Cardiac fibroblast (primary cell): Measurements from ENCODE around the gene ERFE.

Experiments used
- DNase-seq, 2 donors: peaks; one replicate each; pipeline versions ENCODE4 v3.0.0 to v3.0.0-alpha.2; 2010; ENCODE audit warnings: low read depth in 2 of 2
- H3K4me3 ChIP-seq, 2 donors: replicated peaks in 1 of 2; 1 replicate in 1 of 2; 2 replicates in 1 of 2; pipeline ENCODE4 v1.5.1; 2011; ENCODE audit warnings: low read depth in 2 of 2, low read length in 2 of 2, mild to moderate bottlenecking in 2 of 2, moderate library complexity in 1 of 2
- TF ChIP-seq, protein P1 (sequence below): IDR thresholded peaks from one replicate; pipeline ENCODE4 v1.5.1; 2011; ENCODE audit warnings: low read depth, mild to moderate bottlenecking, low read length, inconsistent platforms

ERFE gene

DNA sequence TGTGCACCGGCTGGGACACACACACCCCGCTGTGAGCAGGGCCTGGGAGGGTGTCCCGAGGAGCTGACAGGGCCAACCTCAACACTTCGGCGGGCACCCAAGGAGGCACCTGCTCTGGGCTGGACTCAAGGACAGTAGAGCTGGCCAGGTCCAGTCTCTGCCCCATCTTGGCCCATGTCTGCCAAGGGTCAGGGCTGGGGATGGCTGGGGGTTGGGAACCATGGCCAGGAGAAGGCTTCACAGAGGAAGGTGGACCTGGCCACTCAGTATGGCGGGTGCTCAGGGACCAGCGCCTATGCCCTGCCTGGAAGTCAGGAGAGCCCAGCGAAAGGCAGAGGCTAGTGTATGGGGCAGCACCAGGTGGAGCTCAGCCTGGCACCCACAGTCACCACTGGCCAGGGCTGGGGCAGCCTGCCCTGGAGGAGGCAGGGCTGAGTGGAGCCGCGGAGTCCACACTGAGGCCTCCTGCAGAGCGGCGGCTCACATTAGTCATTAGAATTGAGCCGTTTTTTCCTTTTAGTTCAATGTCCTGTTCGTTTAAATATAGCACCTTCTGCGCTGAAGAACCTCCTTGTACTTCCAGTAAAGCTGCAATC lies 4.2 kb downstream of the ERFE start:
- peak in 1 of 2 donors; percentile 43 for DNase-seq

DNA sequence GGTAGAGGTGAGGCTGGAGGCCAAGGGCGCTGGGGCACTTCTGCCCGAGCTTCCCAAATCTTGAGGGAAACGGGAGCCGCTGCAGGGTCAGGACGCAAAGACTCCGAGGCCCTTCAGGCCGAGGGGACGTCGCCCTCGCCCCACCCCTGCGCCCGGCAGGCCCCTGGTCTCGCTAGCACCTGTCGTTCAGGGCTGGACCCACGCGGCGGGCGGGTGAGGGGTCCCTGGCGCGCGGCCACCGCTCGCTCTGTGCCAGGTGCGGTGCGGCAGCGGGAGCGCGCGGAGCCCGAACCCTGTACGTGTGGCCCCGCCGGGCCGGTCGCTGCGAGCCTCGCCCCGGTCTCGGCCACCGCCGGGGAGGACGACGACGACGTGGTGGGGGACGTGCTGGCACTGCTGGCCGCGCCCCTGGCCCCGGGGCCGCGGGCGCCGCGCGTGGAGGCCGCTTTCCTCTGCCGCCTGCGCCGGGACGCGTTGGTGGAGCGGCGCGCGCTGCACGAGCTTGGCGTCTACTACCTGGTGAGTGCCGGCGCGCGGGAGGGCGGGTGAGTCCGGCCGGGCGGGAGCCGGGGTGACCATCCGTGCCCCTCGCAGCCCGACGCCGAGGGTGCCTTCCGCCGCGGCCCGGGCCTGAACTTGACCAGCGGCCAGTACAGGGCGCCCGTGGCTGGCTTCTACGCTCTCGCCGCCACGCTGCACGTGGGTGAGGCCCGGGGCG lies 4.9 kb downstream of the ERFE start:
- DNase-seq = no peak
- H3K4me3 ChIP-seq = no peak overlapping the region
- TF ChIP-seq, protein P1, sequence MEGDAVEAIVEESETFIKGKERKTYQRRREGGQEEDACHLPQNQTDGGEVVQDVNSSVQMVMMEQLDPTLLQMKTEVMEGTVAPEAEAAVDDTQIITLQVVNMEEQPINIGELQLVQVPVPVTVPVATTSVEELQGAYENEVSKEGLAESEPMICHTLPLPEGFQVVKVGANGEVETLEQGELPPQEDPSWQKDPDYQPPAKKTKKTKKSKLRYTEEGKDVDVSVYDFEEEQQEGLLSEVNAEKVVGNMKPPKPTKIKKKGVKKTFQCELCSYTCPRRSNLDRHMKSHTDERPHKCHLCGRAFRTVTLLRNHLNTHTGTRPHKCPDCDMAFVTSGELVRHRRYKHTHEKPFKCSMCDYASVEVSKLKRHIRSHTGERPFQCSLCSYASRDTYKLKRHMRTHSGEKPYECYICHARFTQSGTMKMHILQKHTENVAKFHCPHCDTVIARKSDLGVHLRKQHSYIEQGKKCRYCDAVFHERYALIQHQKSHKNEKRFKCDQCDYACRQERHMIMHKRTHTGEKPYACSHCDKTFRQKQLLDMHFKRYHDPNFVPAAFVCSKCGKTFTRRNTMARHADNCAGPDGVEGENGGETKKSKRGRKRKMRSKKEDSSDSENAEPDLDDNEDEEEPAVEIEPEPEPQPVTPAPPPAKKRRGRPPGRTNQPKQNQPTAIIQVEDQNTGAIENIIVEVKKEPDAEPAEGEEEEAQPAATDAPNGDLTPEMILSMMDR = no peak

More for the DNA sequence above, 4.2 kb downstream of the ERFE start:
- TF ChIP-seq, protein P1 = no peak
- H3K4me3 ChIP-seq = no peak overlapping the region

DNA sequence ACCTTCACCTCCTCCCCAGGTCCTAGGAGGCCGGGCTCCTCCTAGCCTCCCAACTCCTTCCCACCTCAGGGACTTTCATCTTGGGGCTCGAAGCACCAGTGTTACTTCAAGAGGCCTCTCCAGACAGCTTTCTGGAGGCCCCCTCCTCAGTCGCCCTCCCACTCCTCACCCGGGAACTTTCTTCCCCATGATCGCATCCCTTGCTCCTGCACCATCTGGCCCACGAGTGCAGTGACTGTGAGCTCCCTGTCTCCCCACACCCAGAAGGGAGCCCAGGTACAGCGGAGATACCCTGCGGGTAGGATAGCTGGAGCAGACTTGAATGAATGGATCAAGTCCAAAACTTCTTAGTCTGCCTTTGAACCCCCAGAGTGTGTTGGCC lies 6.1 kb downstream of the ERFE start:
- H3K4me3 ChIP-seq = no peak overlapping the region
- TF ChIP-seq, protein P1 = no peak
- DNase-seq = no peak

DNA sequence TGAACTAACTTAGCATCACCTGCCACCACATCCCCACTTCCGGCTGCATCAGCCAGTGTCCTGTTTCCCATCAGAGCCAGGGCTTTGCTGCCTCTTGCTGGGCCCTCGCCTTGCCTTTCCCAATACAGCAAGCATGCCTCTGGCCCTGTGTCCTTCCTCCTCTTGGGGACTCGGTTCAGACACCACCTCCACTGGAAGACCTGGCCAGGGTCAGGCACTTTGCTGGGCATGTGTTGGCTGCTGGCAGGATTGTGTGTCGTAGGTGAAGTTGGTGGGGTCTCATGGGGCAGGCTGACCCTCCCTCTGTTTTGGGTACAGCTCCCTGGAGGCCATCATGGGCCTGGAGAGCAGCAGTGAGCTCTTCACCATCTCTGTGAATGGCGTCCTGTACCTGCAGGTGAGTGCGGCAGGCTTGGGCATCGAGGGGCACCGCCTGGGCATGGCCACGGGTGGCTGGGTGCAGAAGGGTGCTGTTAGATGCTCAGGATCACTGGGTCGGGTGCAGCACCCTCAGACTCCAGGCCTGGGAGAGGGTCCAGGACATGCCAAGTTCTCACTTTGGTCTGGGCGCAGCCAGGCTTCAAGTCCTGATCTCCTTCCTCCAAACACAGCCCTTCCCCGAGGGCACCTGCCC lies 6.6 kb downstream of the ERFE start:
- H3K4me3 ChIP-seq = no peak overlapping the region
- no peak for DNase-seq
- TF ChIP-seq, protein P1 = no peak

DNA sequence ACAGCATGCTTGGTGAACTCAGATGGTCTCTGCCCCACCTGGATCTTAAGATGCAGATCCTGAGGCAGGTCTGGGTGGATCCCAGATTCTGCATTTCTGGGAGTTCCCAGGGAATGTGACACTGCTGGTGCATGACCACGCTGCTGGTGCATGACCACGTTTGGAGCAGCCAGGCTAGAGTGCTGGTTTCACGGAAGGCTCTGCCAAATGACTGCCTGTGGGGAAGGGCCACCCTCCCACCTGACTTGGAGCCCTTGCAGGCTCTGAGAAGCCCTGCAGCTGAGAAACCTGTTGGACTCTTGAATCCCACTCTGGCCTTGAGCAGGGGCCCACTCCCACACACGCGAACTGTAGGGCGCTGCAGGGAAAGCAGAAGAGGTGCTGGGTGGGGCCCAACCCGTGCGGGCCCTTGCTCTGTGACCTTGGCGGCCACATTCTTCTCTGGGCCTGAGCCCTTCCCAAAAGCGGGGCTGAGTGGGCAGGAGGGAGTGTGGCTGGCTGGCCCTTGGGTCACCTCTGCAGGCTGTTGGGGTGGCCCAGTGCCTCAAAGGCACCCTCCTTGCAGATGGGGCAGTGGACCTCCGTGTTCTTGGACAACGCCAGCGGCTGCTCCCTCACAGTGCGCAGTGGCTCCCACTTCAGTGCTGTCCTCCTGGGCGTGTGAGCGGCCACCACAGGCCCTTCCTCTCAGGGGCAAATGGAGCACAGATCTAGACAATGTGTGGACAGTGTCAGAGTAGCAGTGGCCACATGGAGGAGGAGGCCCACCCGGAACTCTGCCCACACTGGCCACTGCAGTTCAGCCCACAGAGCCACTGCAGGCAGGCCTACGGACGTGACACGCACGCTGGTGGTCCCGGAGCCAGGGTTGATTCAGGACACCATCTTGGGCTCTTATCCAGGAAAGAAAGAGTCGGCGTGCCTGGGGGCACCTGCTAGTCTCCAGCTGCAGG lies 7.9 kb downstream of the ERFE start:
- DNase-seq = no peak
- TF ChIP-seq, protein P1 = no peak
- H3K4me3 ChIP-seq = no peak overlapping the region

DNA sequence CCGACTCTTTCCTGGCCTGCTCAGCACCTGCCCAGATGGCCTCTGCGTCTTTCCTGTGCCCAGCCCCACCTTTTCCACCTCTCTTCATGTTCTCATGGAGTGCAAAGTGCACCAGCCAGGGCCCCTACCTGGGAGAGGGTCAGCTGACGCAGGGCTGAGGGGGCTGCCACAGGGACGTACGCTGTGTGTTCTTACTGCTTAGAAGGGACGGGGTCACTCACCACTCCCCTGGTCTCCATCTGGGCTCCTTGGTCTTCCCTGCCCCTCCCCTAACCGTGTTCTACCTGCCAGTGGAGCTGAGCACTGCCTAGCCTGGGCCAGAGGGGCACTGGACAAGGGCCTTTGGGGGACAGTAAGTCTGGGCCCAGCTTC lies 8.6 kb downstream of the ERFE start:
- DNase-seq = no peak
- no peak overlapping the region for H3K4me3 ChIP-seq
- TF ChIP-seq, protein P1 = no peak
